Ishikawa (cell line): ENCODE results near the gene SETSIP.

Experiments
- CEBPB ChIP-seq: IDR thresholded peaks from 2 replicates; pipeline ENCODE4 v1.6.1; 2012
- CREB1 ChIP-seq: IDR thresholded peaks from 2 replicates; pipeline ENCODE4 v1.6.1; 2012; ENCODE audit warnings: low read depth
- EGR1 ChIP-seq: IDR thresholded peaks from 2 replicates; pipeline ENCODE4 v1.6.1; 2012
- EP300 ChIP-seq: IDR thresholded peaks from 2 replicates; pipeline ENCODE4 v1.6.1; 2012; ENCODE audit warnings: borderline replicate concordance
- FOXM1 ChIP-seq: IDR thresholded peaks from 2 replicates; pipeline ENCODE4 v1.6.1; 2012; ENCODE audit warnings: low read depth, borderline replicate concordance
- NFIC ChIP-seq: IDR thresholded peaks from 2 replicates; pipeline ENCODE4 v1.6.1; 2012
- RAD21 ChIP-seq: IDR thresholded peaks from 2 replicates; pipeline ENCODE4 v1.6.1; 2012; ENCODE audit warnings: low read depth
- TAF1 ChIP-seq: IDR thresholded peaks from 2 replicates; pipeline ENCODE4 v1.6.1; 2012; ENCODE audit warnings: low read depth, mild to moderate bottlenecking
- TCF12 ChIP-seq: IDR thresholded peaks from 2 replicates; pipeline ENCODE4 v1.6.1; 2012; ENCODE audit warnings: low read depth
- TEAD4 ChIP-seq: IDR thresholded peaks from 2 replicates; pipeline ENCODE4 v1.6.1; 2012
- YY1 ChIP-seq: IDR thresholded peaks from 2 replicates; pipeline ENCODE4 v1.6.1; 2012; ENCODE audit warnings: low read depth
- ZBTB7A ChIP-seq: IDR thresholded peaks from 2 replicates; pipeline ENCODE4 v1.6.1; 2012; ENCODE audit warnings: low read depth
- TF ChIP-seq, protein P1 (sequence below): IDR thresholded peaks from 2 replicates; pipeline ENCODE4 v1.6.1; 2012; ENCODE audit warnings: low read depth, mild to moderate bottlenecking
- TF ChIP-seq, protein P2 (sequence below): IDR thresholded peaks from 2 replicates; pipeline ENCODE4 v1.6.1; 2012
- TF ChIP-seq, protein P3 (sequence below): IDR thresholded peaks from 2 replicates; pipeline ENCODE4 v1.6.1; 2012

SETSIP gene

DNA sequence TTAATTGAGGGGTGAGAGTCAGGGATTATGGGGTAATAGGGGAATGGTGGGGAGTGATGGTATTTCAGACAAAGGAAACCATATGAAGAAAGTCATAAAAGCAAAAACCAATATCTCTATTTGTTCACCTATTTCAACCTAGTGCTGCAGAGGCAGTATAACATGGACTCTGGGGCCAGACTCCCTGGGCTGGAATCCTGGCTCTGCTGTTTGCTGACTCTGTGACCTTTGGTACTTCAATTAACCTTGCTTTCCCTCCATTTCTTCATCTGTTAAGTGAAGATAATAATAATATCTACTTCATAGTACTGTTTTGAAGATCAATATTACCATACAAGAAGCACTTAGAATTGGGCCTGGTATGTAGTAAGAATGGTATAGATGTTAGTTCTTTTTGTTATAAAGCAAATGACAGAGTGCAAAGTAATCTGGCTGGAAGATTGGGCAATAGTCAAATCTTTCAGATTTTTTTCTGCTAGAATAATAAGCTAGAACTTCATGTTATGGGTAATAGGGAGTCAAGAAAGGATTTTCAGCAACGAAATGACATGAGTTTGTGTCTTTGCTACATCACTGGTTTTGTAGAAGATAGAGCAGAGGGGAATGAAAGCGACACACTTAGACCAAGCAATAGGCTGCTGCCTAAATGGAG is 36.4 kb downstream of the SETSIP start:
- no peak for TF ChIP-seq TCF12
- TF ChIP-seq EGR1 = no peak
- TF ChIP-seq, protein P1, sequence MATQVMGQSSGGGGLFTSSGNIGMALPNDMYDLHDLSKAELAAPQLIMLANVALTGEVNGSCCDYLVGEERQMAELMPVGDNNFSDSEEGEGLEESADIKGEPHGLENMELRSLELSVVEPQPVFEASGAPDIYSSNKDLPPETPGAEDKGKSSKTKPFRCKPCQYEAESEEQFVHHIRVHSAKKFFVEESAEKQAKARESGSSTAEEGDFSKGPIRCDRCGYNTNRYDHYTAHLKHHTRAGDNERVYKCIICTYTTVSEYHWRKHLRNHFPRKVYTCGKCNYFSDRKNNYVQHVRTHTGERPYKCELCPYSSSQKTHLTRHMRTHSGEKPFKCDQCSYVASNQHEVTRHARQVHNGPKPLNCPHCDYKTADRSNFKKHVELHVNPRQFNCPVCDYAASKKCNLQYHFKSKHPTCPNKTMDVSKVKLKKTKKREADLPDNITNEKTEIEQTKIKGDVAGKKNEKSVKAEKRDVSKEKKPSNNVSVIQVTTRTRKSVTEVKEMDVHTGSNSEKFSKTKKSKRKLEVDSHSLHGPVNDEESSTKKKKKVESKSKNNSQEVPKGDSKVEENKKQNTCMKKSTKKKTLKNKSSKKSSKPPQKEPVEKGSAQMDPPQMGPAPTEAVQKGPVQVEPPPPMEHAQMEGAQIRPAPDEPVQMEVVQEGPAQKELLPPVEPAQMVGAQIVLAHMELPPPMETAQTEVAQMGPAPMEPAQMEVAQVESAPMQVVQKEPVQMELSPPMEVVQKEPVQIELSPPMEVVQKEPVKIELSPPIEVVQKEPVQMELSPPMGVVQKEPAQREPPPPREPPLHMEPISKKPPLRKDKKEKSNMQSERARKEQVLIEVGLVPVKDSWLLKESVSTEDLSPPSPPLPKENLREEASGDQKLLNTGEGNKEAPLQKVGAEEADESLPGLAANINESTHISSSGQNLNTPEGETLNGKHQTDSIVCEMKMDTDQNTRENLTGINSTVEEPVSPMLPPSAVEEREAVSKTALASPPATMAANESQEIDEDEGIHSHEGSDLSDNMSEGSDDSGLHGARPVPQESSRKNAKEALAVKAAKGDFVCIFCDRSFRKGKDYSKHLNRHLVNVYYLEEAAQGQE = no peak
- TF ChIP-seq TAF1 = no peak
- TF ChIP-seq, protein P2, sequence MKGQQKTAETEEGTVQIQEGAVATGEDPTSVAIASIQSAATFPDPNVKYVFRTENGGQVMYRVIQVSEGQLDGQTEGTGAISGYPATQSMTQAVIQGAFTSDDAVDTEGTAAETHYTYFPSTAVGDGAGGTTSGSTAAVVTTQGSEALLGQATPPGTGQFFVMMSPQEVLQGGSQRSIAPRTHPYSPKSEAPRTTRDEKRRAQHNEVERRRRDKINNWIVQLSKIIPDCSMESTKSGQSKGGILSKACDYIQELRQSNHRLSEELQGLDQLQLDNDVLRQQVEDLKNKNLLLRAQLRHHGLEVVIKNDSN = no peak
- no peak for TF ChIP-seq ZBTB7A
- no peak for TF ChIP-seq RAD21
- TF ChIP-seq, protein P3, sequence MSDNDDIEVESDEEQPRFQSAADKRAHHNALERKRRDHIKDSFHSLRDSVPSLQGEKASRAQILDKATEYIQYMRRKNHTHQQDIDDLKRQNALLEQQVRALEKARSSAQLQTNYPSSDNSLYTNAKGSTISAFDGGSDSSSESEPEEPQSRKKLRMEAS = no peak
- no peak for TF ChIP-seq FOXM1
- no peak for TF ChIP-seq EP300
- TF ChIP-seq NFIC = no peak
- no peak for TF ChIP-seq YY1
- TF ChIP-seq CREB1 = no peak

DNA sequence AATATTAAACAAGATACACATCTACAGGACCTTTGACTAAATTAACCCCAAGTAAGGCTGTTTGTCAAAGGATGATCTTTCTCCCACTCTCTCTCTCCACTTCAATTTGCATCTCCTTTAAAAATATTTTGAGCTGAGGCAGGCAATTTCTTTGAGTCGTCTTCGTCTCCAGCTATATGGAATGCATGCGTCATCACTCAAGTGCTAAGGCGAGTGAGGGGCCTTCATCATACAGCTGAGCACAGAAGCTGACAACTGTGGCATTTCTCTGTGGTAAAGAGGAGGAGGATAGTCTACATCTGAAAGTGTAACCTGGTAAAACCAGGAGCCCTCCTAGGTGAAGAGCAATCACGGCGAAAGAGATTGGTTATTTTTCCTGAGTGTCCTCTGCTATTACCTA is 37.8 kb downstream of the SETSIP start:
- TF ChIP-seq TCF12 (no peak), TEAD4 (no peak), RAD21 (no peak), EP300 (no peak), FOXM1 (no peak), NFIC (no peak), ZBTB7A (no peak), CREB1 (no peak), EGR1 (no peak), YY1 (no peak), CEBPB (no peak), TAF1 (no peak)
- TF ChIP-seq, protein P2 = no peak
- TF ChIP-seq, protein P3 = no peak
- TF ChIP-seq, protein P1 = no peak

DNA sequence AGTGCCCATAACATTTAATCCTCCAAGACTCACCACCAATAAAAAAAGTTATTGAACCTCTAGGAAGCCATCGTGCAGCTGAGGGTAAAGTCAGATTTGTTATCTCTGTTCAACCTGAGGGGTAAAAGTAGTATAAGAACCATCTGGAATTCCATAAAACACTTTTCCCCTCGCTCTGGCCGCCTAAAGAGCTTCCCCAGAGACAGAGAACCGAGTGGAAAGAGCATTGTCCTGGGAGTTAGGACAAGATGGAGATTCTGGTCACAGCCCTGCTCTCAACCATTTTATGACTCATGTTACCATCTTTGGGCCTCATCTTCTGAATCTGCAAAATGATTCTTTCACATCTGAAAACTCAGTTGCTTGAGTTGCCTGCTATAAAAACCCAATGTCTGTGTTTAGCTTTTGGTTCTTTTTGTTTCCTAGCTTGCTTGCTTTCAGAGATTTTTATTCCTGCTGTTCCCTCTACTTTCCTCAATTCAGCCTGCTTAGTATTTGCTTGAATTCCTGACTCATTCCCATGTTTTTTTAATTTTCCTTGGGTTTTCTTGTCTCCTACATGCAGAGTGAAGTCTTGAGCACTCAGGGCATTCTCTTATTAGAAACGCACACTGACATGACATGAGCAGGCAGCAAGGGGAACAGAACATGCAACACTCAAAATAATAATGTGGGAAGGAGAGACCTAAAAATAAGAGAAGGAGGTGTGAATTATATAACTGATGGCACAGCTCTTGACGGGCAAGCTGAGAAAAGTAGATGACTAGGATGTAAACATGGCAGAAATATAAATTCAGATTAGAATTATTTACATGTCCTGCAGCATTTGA is 43.7 kb downstream of the SETSIP start:
- TF ChIP-seq YY1 (no peak), CEBPB (no peak), RAD21 (no peak), NFIC (no peak)
- TF ChIP-seq, protein P3 = no peak

DNA sequence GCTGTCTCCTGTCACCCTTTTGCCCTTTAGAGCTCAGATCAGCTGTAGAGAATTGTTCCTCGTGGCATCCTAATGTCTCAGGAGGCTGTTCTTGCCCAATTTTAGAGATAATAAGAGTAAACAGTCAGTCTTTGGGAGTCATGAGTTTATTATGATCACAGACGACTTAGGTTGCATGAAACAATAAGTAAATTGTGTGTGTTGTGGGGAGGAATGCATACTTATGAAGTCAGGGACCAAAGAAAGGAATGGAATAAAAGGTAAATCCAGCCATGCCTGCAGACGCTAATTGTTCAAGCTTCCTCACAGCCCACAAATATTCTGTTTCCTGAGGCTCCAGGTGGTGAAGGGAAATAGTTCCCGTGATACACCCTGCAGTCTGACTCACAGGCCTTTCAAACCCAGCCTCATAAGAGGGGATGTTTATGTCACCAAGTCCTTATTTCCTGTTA is 44.5 kb downstream of the SETSIP start:
- TF ChIP-seq TEAD4 = no peak
- TF ChIP-seq YY1 = no peak
- no peak for TF ChIP-seq TAF1
- TF ChIP-seq EP300 = no peak
- TF ChIP-seq, protein P1 = no peak
- TF ChIP-seq NFIC = no peak
- TF ChIP-seq EGR1 = no peak
- no peak for TF ChIP-seq CREB1
- TF ChIP-seq, protein P3 = no peak
- TF ChIP-seq FOXM1 = no peak
- no peak for TF ChIP-seq CEBPB
- no peak for TF ChIP-seq TCF12
- TF ChIP-seq ZBTB7A = no peak
- TF ChIP-seq RAD21 = no peak
- TF ChIP-seq, protein P2 = no peak
